Measurements from ENCODE around the gene IFT20.

The IFT20 gene

GRCh38 chr17:28334666-28335200, 539 bp downstream of the IFT20 start:
- DNase-seq = no peak

- DNase-seq = peak; percentile 17 to 59
Measured at GRCh38 chr17:28334171-28334570, 1.1 kb downstream of the IFT20 start.

GRCh38 chr17:28333083-28333746, 2.1 kb downstream of the IFT20 start:
- no peak for DNase-seq

- no peak for DNase-seq
Measured at GRCh38 chr17:28331891-28332420, 3.3 kb downstream of the IFT20 start.

- no peak for DNase-seq
Measured at GRCh38 chr17:28330671-28331070, 4.6 kb downstream of the IFT20 start.

- no peak for DNase-seq
Measured at GRCh38 chr17:28328325-28328724, 6.9 kb downstream of the IFT20 start.

GRCh38 chr17:28327709-28328108, 7.6 kb downstream of the IFT20 start:
- DNase-seq = peak in 1 of 2 experiments; percentile 9

GRCh38 chr17:28327031-28327607, 8.2 kb downstream of the IFT20 start:
- no peak for DNase-seq

GRCh38 chr17:28326114-28326513, 9.2 kb downstream of the IFT20 start:
- DNase-seq = no peak

GRCh38 chr17:28325211-28325610, 10.1 kb downstream of the IFT20 start:
- DNase-seq = no peak

GRCh38 chr17:28324781-28325180, 10.5 kb downstream of the IFT20 start:
- peak; percentile 14 to 22 for DNase-seq

- no peak for DNase-seq
Measured at GRCh38 chr17:28324267-28324745, 11.0 kb downstream of the IFT20 start.

- no peak for DNase-seq
Measured at GRCh38 chr17:28320215-28321061, 14.8 kb downstream of the IFT20 start.

GRCh38 chr17:28319598-28319935, 15.7 kb downstream of the IFT20 start:
- peak; percentile 20 to 45 for DNase-seq

- peak; percentile 98 for DNase-seq
Measured at GRCh38 chr17:28318759-28319597, 16.3 kb downstream of the IFT20 start, which contains the start of gene TMEM97. Gene TMEM97, plus strand, starts transcription at chr17:28319200. Its CDS starts 40 bp downstream, at chr17:28319240.

- DNase-seq = peak in 1 of 2 experiments; percentile 37
Measured at GRCh38 chr17:28317966-28318758, 17.1 kb downstream of the IFT20 start.

GRCh38 chr17:28317099-28317965, 17.9 kb downstream of the IFT20 start:
- DNase-seq = no peak

GRCh38 chr17:28315846-28316705, 19.2 kb downstream of the IFT20 start:
- DNase-seq = no peak

GRCh38 chr17:28313841-28314240, 21.4 kb downstream of the IFT20 start:
- DNase-seq = no peak

Measured in Kasumi-1 (cell line).